Testis (tissue), 3 donors: ENCODE measurements around the gene MAN2A2. TPM values are rescaled to one million over a fixed set of nuclear protein-coding genes. Genes with fewer than 3 reads are reported as not detected.
A peak's percentile ranks its signal among the peaks of the same experiment; 100 is the strongest.
"Not testable (repeated sequence)": the region's sequence is repeated elsewhere in the genome, so short reads cannot be mapped to it uniquely, and the experiment has no call there.

ENCODE experiments used
- DNase-seq: peaks from one replicate; pipeline ENCODE4 v3.0.0-alpha.2; 2019
- H3K27ac ChIP-seq, 2 donors: fragments of 200-600 bp; sonication (generic); one replicate each; pipeline ENCODE4 v1.5.1; 2019
- H3K27me3 ChIP-seq: fragments of 200-600 bp; sonication (generic); one replicate; pipeline ENCODE4 v1.5.1; 2019
- H3K36me3 ChIP-seq: fragments of 200-600 bp; sonication (generic); one replicate; pipeline ENCODE4 v1.5.1; 2017; ENCODE audit warnings: low read depth; ENCODE audit errors: missing control alignments
- H3K4me1 ChIP-seq: fragments of 200-600 bp; sonication (generic); one replicate; pipeline ENCODE4 v1.5.1; 2019
- H3K4me3 ChIP-seq, 2 donors: fragments of 200-600 bp; sonication (generic); one replicate each; pipeline ENCODE4 v1.5.1; 2017 to 2019
- H3K9me3 ChIP-seq: fragments of 200-600 bp; sonication (generic); one replicate; pipeline ENCODE4 v1.5.1; 2017
- CTCF ChIP-seq, 3 experiments: fragments of 450-650 bp in 2 of 3; fragments of 200-600 bp in 1 of 3; sonication (generic) in 1 of 3; IDR thresholded peaks; one replicate each; pipeline ENCODE4 v1.5.1; 2016 to 2019; ENCODE audit warnings: antibody characterized with exemption in 3 of 3, mild to moderate bottlenecking in 2 of 3, moderate library complexity in 1 of 3
- POLR2A ChIP-seq: fragments of 450-650 bp; IDR thresholded peaks from one replicate; pipeline ENCODE4 v1.6.1; 2017; ENCODE audit warnings: antibody characterized with exemption, mild to moderate bottlenecking, moderate library complexity
- WGBS, 2 donors: methylation state at CpG; one replicate each; pipeline ENCODE4 v1.1.5; 2018; 5-methylcytosine and 5-hydroxymethylcytosine counted together
- intact Hi-C: fragments of 100-400 bp; cut with DNase I; formaldehyde crosslinking; loops from one replicate; pipeline ENCODE4 v1.15.1; 2023; ENCODE audit warnings: low total_unique reads
- polyA plus RNA-seq: library from polyadenylated mRNA; stranded (reverse); fragments of 350-450 nt; fragmentation: Illumina TruSeq; extraction: RNeasy Lipid Tissue Mini Kit (QIAGEN cat#74804); gene quantifications from one replicate; pipeline ENCODE4 v1.2.3, GENCODE V29; 2014; ENCODE audit warnings: low read depth, low replicate concordance; ENCODE audit not compliant: insufficient read depth
- total RNA-seq, 2 donors: library from RNA; depleted of rRNA; stranded (reverse); fragments of >200 nt; gene quantifications; one replicate each; pipeline ENCODE4 v1.2.3, GENCODE V29; 2016

MAN2A2 gene
- total and polyA plus RNA-seq, 3 donors from 2014 or later = 101 to 151 (median 128) TPM

- WGBS, 2 donors = 88 to 93% methylated on average over 25 to 29 of the region's 29 CpGs
- no peak for DNase-seq
- TF ChIP-seq CTCF (IDR thresholded peaks at IDR 0.05) (no peak), POLR2A (no peak)
- Histone ChIP-seq H3K27me3 (no peaks in the 10 kb centered on the region), H3K36me3 (no peaks in the 10 kb centered on the region), H3K9me3 (no peaks in the 10 kb centered on the region), H3K27ac (no peak overlapping the region), H3K4me3 (no peak overlapping the region), H3K4me1 (no peaks in the 10 kb centered on the region)
- intact Hi-C loops = no loop called here
Observed at GRCh38 chr15:90892498-90893174, 10.5 kb upstream of the MAN2A2 start.

GRCh38 chr15:90893175-90894090, 9.7 kb upstream of the MAN2A2 start:
- TF ChIP-seq POLR2A = no peak
- no peak for TF ChIP-seq CTCF (IDR thresholded peaks at IDR 0.05)
- Histone ChIP-seq H3K27me3 (no peaks in the 10 kb centered on the region), H3K4me1 (no peaks in the 10 kb centered on the region), H3K4me3 (no peak overlapping the region), H3K27ac (no peak overlapping the region), H3K9me3 (no peaks in the 10 kb centered on the region), H3K36me3 (no peaks in the 10 kb centered on the region)
- WGBS, 2 donors = 88 to 93% methylated on average over 16 to 33 of the region's 33 CpGs
- intact Hi-C loops = no loop called here
- DNase-seq = no peak

- peak; percentile 65 for DNase-seq
- 49 to 67% methylated on average over 10 of the region's 10 CpGs for WGBS, 2 donors
Observed at GRCh38 chr15:90895571-90896117, 7.5 kb upstream of the MAN2A2 start.

GRCh38 chr15:90897131-90897655, 5.9 kb upstream of the MAN2A2 start:
- intact Hi-C loops, H3K9me3 ChIP-seq, H3K4me1 ChIP-seq, H3K4me3 ChIP-seq, H3K36me3 ChIP-seq, DNase-seq, H3K27ac ChIP-seq, H3K27me3 ChIP-seq: not testable (repeated sequence)
- WGBS, 2 donors = 87 to 93% methylated on average over 14 of the region's 14 CpGs

More at GRCh38 chr15:90895571-90896117, 7.5 kb upstream of the MAN2A2 start:
- H3K27ac ChIP-seq = no peak overlapping the region
- H3K4me1 ChIP-seq = no peaks in the 10 kb centered on the region
- intact Hi-C loops = no loop called here
- H3K36me3 ChIP-seq = no peaks in the 10 kb centered on the region
- no peaks in the 10 kb centered on the region for H3K27me3 ChIP-seq
- H3K9me3 ChIP-seq = no peaks in the 10 kb centered on the region
- TF ChIP-seq CTCF (IDR thresholded peaks at IDR 0.05) (no peak), POLR2A (no peak)
- H3K4me3 ChIP-seq = no peak overlapping the region
